ENCODE results near the gene TREX2. TPM values are rescaled to one million over a fixed set of nuclear protein-coding genes. Genes with fewer than 3 reads are reported as not detected.

Gene TREX2
- total and polyA plus RNA-seq, 2 of the 4 experiments (the other 2 are of a cell fraction): 0.36 to 0.84 TPM

- peaks cover 8% of the 10 kb centered on the region for H3K27me3 ChIP-seq (ENCODE audit: control insufficient read depth, insufficient read depth, low read length)
- no peak overlapping the region for H3K4me3 ChIP-seq (ENCODE audit: insufficient read depth, low read depth, low read length)
- H4K20me1 ChIP-seq (ENCODE audit: insufficient read depth, low read length): no peaks in the 10 kb centered on the region
- intact Hi-C loops (cut with micrococcal nuclease): no loop called here
- H3K27ac ChIP-seq (ENCODE audit: insufficient read depth, low read length): no peak overlapping the region
- H3K18ac ChIP-seq (ENCODE audit: low read depth, low read length): no peak overlapping the region
- dilution Hi-C loops (cut with HindIII; ENCODE audit: low sequenced_read_pairs, unreplicated experiment): no loop called here
- H3K14ac ChIP-seq (replicated peaks; ENCODE audit: low read depth, low read length): no peak overlapping the region
- in situ Hi-C loops (cut with MboI; ENCODE audit: low sequenced_read_pairs): loop anchor here (25.0 kb wide), 1 partner anchor 220 kb away; the partner anchor contains the start of gene MAGEA1
- H3K4me2 ChIP-seq (ENCODE audit: low read depth, low read length): no peak overlapping the region
- H3K9me1 ChIP-seq (ENCODE audit: insufficient read depth, low read length): no peaks in the 10 kb centered on the region
- no peak overlapping the region for H4K5ac ChIP-seq (ENCODE audit: low read depth, low read length)
- H2BK15ac ChIP-seq (ENCODE audit: low read depth, low read length): no peak overlapping the region
- H2BK120ac ChIP-seq (ENCODE audit: low read depth, low read length): no peak overlapping the region
- H3K36me3 ChIP-seq (ENCODE audit: control insufficient read depth, insufficient read depth, low read length): no peaks in the 10 kb centered on the region
- H3K9ac ChIP-seq (ENCODE audit: low read depth, low read length): no peak overlapping the region
- H3K79me1 ChIP-seq (ENCODE audit: low read depth in 1 of 2, low read length in 2 of 2): no peaks in the 10 kb centered on the region
- no peak overlapping the region for H2AK5ac ChIP-seq (ENCODE audit: low read depth, low read length)
- no peak overlapping the region for H3K4ac ChIP-seq (ENCODE audit: low read depth, low read length)
- no peak overlapping the region for H2AFZ ChIP-seq (replicated peaks; ENCODE audit: low read length, poor library complexity)
- no peak overlapping the region for H2AK9ac ChIP-seq (replicated peaks; ENCODE audit: low read depth, low read length, poor library complexity)
- no peaks in the 10 kb centered on the region; the same call in 1 of the 2 replicates for H3K9me3 ChIP-seq (ENCODE audit: control insufficient read depth, insufficient read depth, low read length)
- H3K56ac ChIP-seq (ENCODE audit: extremely low read depth, insufficient read depth, low read length): no peak overlapping the region
- CTCF ChIA-PET: no interaction called here
- H3K23ac ChIP-seq (ENCODE audit: low read depth, low read length): no peak overlapping the region
- BruUV-seq (replicated peaks): no TSS peak
- POLR2A ChIA-PET (ENCODE audit: unreplicated experiment): no interaction called here
- H2BK5ac ChIP-seq (ENCODE audit: low read depth, low read length, poor library complexity, severe bottlenecking): no peak overlapping the region
- no peak overlapping the region for H4K91ac ChIP-seq (ENCODE audit: insufficient read depth, low read depth, low read length)
- H3K4me1 ChIP-seq (ENCODE audit: control insufficient read depth, insufficient read depth, low read length): no peaks in the 10 kb centered on the region
- TF ChIP-seq ELK1 (IDR thresholded peaks at IDR 0.05; ENCODE audit: borderline replicate concordance, low read depth, low read length) (no peak), RCOR1 (IDR thresholded peaks at IDR 0.05; ENCODE audit: insufficient replicate concordance, low read length) (no peak), CTCF (conservative IDR thresholded peaks at IDR 0.05; ENCODE audit: low read depth, low read length) (no peak), NFE2L2 (IDR thresholded peaks at IDR 0.05; ENCODE audit: low read depth, low read length) (no peak), MAZ (IDR thresholded peaks at IDR 0.05; ENCODE audit: borderline replicate concordance, low read depth, low read length) (no peak), POLR2A (IDR thresholded peaks at IDR 0.05; ENCODE audit: low read depth, low read length) (no peak)
- TF ChIP-seq, protein P1, sequence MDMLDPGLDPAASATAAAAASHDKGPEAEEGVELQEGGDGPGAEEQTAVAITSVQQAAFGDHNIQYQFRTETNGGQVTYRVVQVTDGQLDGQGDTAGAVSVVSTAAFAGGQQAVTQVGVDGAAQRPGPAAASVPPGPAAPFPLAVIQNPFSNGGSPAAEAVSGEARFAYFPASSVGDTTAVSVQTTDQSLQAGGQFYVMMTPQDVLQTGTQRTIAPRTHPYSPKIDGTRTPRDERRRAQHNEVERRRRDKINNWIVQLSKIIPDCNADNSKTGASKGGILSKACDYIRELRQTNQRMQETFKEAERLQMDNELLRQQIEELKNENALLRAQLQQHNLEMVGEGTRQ (IDR thresholded peaks at IDR 0.05; ENCODE audit: low read depth, low read length): no peak
- WGBS, 2 experiments (ENCODE audit: extremely low coverage in 2 of 2, insufficient read length in 1 of 2): 67% methylated on average over 1 of the region's 3 CpGs; no CpG with 5 or more reads in 1 of the 2 experiments
- H4K8ac ChIP-seq (ENCODE audit: low read depth in 2 of 2, low read length in 2 of 2): no peak overlapping the region
- H2BK20ac ChIP-seq (ENCODE audit: low read depth, low read length): no peak overlapping the region
- no peak for ATAC-seq (ENCODE audit: low read depth)
- no peak for DNase-seq
Measured at GRCh38 chrX:153407736-153408135, 38.1 kb downstream of the TREX2 start.

All from IMR-90 (cell line).